HCT116 (cell line): ENCODE data around the gene KIF14. TPM values are rescaled to one million over a fixed set of nuclear protein-coding genes. Genes with fewer than 3 reads are reported as not detected.

Experiments used
- ATAC-seq: fragments of 200-7000 bp; cut with Tn5 transposase; 2 replicates; pipeline ENCODE4 v1.9.1; 2020; ENCODE audit warnings: mild to moderate bottlenecking, moderate library complexity
- BruUV-seq: library from RNA; stranded (reverse); fragments of 400-500 nt; replicated peaks from 2 replicates; lab custom pipeline; 2021; lab: Mats Ljungman, UMichigan
- CTCF ChIA-PET: fragments of 300-600 bp; sonication (Branson Sonifier 250); formaldehyde crosslinking; loops from one replicate; lab custom pipeline; 2021; ENCODE audit warnings: antibody characterized with exemption; lab: Charles Lee
- POLR2A ChIA-PET: fragments of 300-600, 350-600 bp; sonication (Branson Sonifier 250); formaldehyde crosslinking; loops from one replicate; lab custom pipeline; 2021; ENCODE audit warnings: antibody characterized with exemption; lab: Charles Lee
- RAD21 ChIA-PET, 2 experiments: fragments of 300-600 bp; sonication (Branson Sonifier 250); formaldehyde crosslinking; loops; one replicate each; lab custom pipeline; 2023; ENCODE audit warnings: low total read pairs in 2 of 2; ENCODE audit not compliant: uncharacterized antibody in 2 of 2, unreplicated experiment in 2 of 2, low non-redundant PET in 1 of 2; lab: Charles Lee
- DNase-seq: peaks from one replicate; pipeline ENCODE4 v3.0.0-alpha.2; 2010; ENCODE audit warnings: low read depth, low spot score
- H2AFZ ChIP-seq: fragments of 200-600 bp; shearing (Covaris generic), sonication (generic); 2 replicates; pipeline ENCODE4 v1.6.1; 2017; ENCODE audit warnings: low read depth, mixed run types, mixed read lengths, antibody characterized with exemption, low read length; ENCODE audit not compliant: poor library complexity, severe bottlenecking
- H3K27ac ChIP-seq: 2 replicates; pipeline ENCODE4 v1.5.1; 2012; ENCODE audit warnings: low read depth, low read length
- H3K27me3 ChIP-seq: fragments of 200-600 bp; sonication (generic); 2 replicates; pipeline ENCODE4 v1.6.1; 2016; ENCODE audit warnings: mixed run types, low read length, mixed read lengths; ENCODE audit not compliant: insufficient read depth
- H3K36me3 ChIP-seq, 2 experiments: fragments of 200-500 bp in 1 of 2; fragments of 200-600 bp in 1 of 2; sonication (Bioruptor generic) in 1 of 2; sonication (generic) in 1 of 2; 2 replicates each; pipeline versions ENCODE4 v1.5.1 to v1.6.1; 2014 to 2016; ENCODE audit warnings: low read length in 2 of 2, inconsistent platforms in 1 of 2, mixed read lengths in 1 of 2, mixed run types in 1 of 2; ENCODE audit not compliant: insufficient read depth in 2 of 2, control insufficient read depth in 1 of 2
- H3K4me1 ChIP-seq, 2 experiments: fragments of 200-600 bp in 1 of 2; sonication (generic) in 1 of 2; 2 replicates each; pipeline versions ENCODE4 v1.5.1 to v1.6.1; 2012 to 2017; ENCODE audit warnings: low read length in 2 of 2, inconsistent platforms in 1 of 2, mild to moderate bottlenecking in 1 of 2, mixed read lengths in 1 of 2, mixed run types in 1 of 2, moderate library complexity in 1 of 2; ENCODE audit not compliant: insufficient read depth in 2 of 2, control insufficient read depth in 1 of 2
- H3K4me2 ChIP-seq: fragments of 200-600 bp; sonication (generic); 2 replicates; pipeline ENCODE4 v1.6.1; 2017; ENCODE audit warnings: mixed run types, low read length, mixed read lengths
- H3K4me3 ChIP-seq, 2 experiments: fragments of 200-600 bp in 1 of 2; sonication (generic) in 1 of 2; replicated peaks in 1 of 2; 2 replicates each; pipeline ENCODE4 v1.5.1; 2011 to 2016; ENCODE audit warnings: low read length in 2 of 2, control low read depth in 1 of 2, low read depth in 1 of 2, mild to moderate bottlenecking in 1 of 2, mixed read lengths in 1 of 2, mixed run types in 1 of 2
- H3K79me2 ChIP-seq: fragments of 200-600 bp; sonication (generic); 2 replicates; pipeline ENCODE4 v1.6.1; 2017; ENCODE audit warnings: mild to moderate bottlenecking, mixed run types, low read length, moderate library complexity, mixed read lengths; ENCODE audit not compliant: insufficient read depth
- H3K9ac ChIP-seq: fragments of 200-600 bp; sonication (generic); 2 replicates; pipeline ENCODE4 v1.6.1; 2016; ENCODE audit warnings: low read length, mixed read lengths
- H3K9me2 ChIP-seq: fragments of 200-600 bp; sonication (generic), shearing (Covaris generic); 2 replicates; pipeline ENCODE4 v1.6.1; 2017; ENCODE audit warnings: mixed run types, mild to moderate bottlenecking, moderate library complexity; ENCODE audit not compliant: insufficient read depth
- H3K9me3 ChIP-seq, 2 experiments: fragments of 200-500 bp in 1 of 2; fragments of 200-600 bp in 1 of 2; sonication (Bioruptor generic) in 1 of 2; sonication (generic) in 1 of 2; 2 replicates each; pipeline ENCODE4 v1.6.1; 2014 to 2017; ENCODE audit warnings: low read length in 2 of 2, mixed read lengths in 2 of 2, inconsistent platforms in 1 of 2, low read depth in 1 of 2, mild to moderate bottlenecking in 1 of 2, mixed run types in 1 of 2, moderate library complexity in 1 of 2; ENCODE audit not compliant: control insufficient read depth in 1 of 2, insufficient read depth in 1 of 2
- H4K20me1 ChIP-seq: fragments of 200-600 bp; sonication (generic), shearing (Covaris generic); 2 replicates; pipeline ENCODE4 v1.6.1; 2017; ENCODE audit warnings: mixed run types, mild to moderate bottlenecking, moderate library complexity; ENCODE audit not compliant: insufficient read depth
- ATF3 ChIP-seq: IDR thresholded peaks from 2 replicates; pipeline ENCODE4 v1.6.1; 2012
- CTCF ChIP-seq, 3 experiments: fragments of 200-600 bp in 1 of 3; sonication (generic) in 1 of 3; IDR thresholded peaks in 2 of 3; conservative IDR thresholded peaks in 1 of 3; 2 replicates each; pipeline ENCODE4 v1.5.1; 2012 to 2017; ENCODE audit warnings: low read depth in 2 of 3, low read length in 2 of 3, antibody characterized with exemption in 1 of 3, borderline replicate concordance in 1 of 3, control low read depth in 1 of 3, mild to moderate bottlenecking in 1 of 3, mixed read lengths in 1 of 3, mixed run types in 1 of 3, moderate library complexity in 1 of 3; ENCODE audit not compliant: insufficient read depth in 1 of 3
- EGR1 ChIP-seq: IDR thresholded peaks from 2 replicates; pipeline ENCODE4 v1.6.1; 2012; ENCODE audit warnings: low read depth
- ELF1 ChIP-seq: IDR thresholded peaks from 2 replicates; pipeline ENCODE4 v1.6.1; 2012; ENCODE audit warnings: low read depth, borderline replicate concordance
- EZH2 ChIP-seq: fragments of 200-600 bp; sonication (generic); IDR thresholded peaks from 2 replicates; pipeline ENCODE4 v1.6.1; 2017; ENCODE audit warnings: antibody characterized with exemption, mixed run types
- EZH2phosphoT487 ChIP-seq: fragments of 200-600 bp; IDR thresholded peaks from 2 replicates; pipeline ENCODE4 v1.6.1; 2018; ENCODE audit warnings: antibody characterized with exemption, borderline replicate concordance
- MAX ChIP-seq: IDR thresholded peaks from 2 replicates; pipeline ENCODE4 v1.6.1; 2012
- POLR2A ChIP-seq: IDR thresholded peaks from 2 replicates; pipeline ENCODE4 v1.7.0; 2011; ENCODE audit warnings: borderline replicate concordance; ENCODE audit not compliant: insufficient read depth, insufficient read length; ENCODE audit errors: extremely low read depth
- POLR2AphosphoS5 ChIP-seq: IDR thresholded peaks from 2 replicates; pipeline ENCODE4 v1.6.1; 2011; ENCODE audit warnings: mild to moderate bottlenecking, low read depth, low read length, moderate library complexity
- RAD21 ChIP-seq: IDR thresholded peaks from 2 replicates; pipeline ENCODE4 v1.6.1; 2012; ENCODE audit warnings: low read depth, mild to moderate bottlenecking
- SP1 ChIP-seq: IDR thresholded peaks from 2 replicates; pipeline ENCODE4 v1.6.1; 2012; ENCODE audit warnings: low read depth
- TCF7L2 ChIP-seq: IDR thresholded peaks from 2 replicates; pipeline ENCODE4 v1.7.0; 2011; ENCODE audit warnings: borderline replicate concordance, inconsistent platforms; ENCODE audit not compliant: insufficient read depth, insufficient read length; ENCODE audit errors: extremely low read depth
- YY1 ChIP-seq: IDR thresholded peaks from 2 replicates; pipeline ENCODE4 v1.6.1; 2011; ENCODE audit warnings: low read length, low read depth, moderate library complexity, mild to moderate bottlenecking; ENCODE audit not compliant: insufficient replicate concordance; ENCODE audit errors: extremely low read depth
- intact Hi-C: fragments of 100-400 bp; cut with micrococcal nuclease; formaldehyde crosslinking; loops from 2 replicates; pipeline ENCODE4 v1.10.0; 2022
- total RNA-seq: library from RNA; stranded (reverse); gene quantifications from one replicate; pipeline ENCODE4 v1.2.1, GENCODE V29; 2021; ENCODE audit not compliant: unreplicated experiment
- TF ChIP-seq, protein P1 (sequence below): IDR thresholded peaks from 2 replicates; pipeline ENCODE4 v1.6.1; 2011; ENCODE audit warnings: mild to moderate bottlenecking, low read length, moderate library complexity; ENCODE audit not compliant: insufficient replicate concordance; ENCODE audit errors: extremely low read depth

The KIF14 gene
- total RNA-seq, 1 experiment from 2014 or later, result 21.8 TPM

GRCh38 chr1:200619894-200620272 is 668 bp downstream of the KIF14 start:
- ChIA-PET RAD21 (no interaction called here), POLR2A (no interaction called here), CTCF (no interaction called here)
- Histone ChIP-seq H3K4me1 (peaks cover 0 to 12% of the 10 kb centered on the region in 2 experiments; a peak in 3 of 4 replicates), H3K9me3 (no peaks in the 10 kb centered on the region), H3K27me3 (no peaks in the 10 kb centered on the region), H3K79me2 (peaks cover 15% of the 10 kb centered on the region), H3K9ac (peak overlapping the region; percentile 95), H3K4me3 (peak overlapping the region; percentile 94), H3K9me2 (no peaks in the 10 kb centered on the region), H3K27ac (peak overlapping the region; percentile 60; the same call in 1 of the 2 replicates), H3K36me3 (peaks cover 18 to 21% of the 10 kb centered on the region in 2 experiments; a peak in 3 of 4 replicates), H4K20me1 (no peaks in the 10 kb centered on the region), H2AFZ (peak overlapping the region; percentile 19), H3K4me2 (peak overlapping the region; percentile 98)
- ATAC-seq (no peak), DNase-seq (no peak)
- TSS peak; percentile 61 for BruUV-seq
- intact Hi-C loops, result loop anchor here (2.0 to 5.0 kb wide), 2 partner anchors 117 to 423 kb away; partner anchors contain the start of gene CAMSAP2
- no peak for TF ChIP-seq EZH2phosphoT487

DNA sequence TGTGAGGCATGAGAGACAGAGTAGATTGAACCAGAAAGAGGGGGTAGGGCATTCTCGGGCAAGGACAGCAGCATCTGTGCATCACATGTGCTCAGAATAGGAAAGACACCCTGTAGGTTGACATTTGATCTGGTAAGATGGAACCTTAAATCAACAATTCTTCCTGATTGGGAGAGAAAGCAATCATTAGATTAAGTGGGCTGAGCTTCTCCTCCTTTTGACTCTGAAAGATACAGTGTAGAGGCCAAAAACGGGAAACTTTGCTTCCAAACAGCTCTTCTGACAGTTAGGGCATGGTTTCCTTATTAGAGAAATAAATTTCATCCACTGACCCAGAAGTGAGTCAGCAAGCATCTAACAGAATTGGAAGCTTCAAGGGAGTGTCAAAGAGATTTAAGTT is 9.7 kb downstream of the KIF14 start:
- DNase-seq (no peak), ATAC-seq (no peak)
- no peaks in the 10 kb centered on the region for H4K20me1 ChIP-seq
- H3K4me1 ChIP-seq, result no peaks in the 10 kb centered on the region
- H3K9me2 ChIP-seq, result no peaks in the 10 kb centered on the region
- BruUV-seq, result no TSS peak
- ChIA-PET CTCF (interaction anchor here (1.2 kb wide), 1 partner anchor 11 kb away, joined by 4 read pairs; no protein-coding TSS in a partner anchor), POLR2A (no interaction called here), RAD21 (no interaction called here)
- no peaks in the 10 kb centered on the region for H3K79me2 ChIP-seq
- H3K27ac ChIP-seq, result no peak overlapping the region
- H3K4me2 ChIP-seq, result no peak overlapping the region
- TF ChIP-seq POLR2A (no peak), ATF3 (no peak), ELF1 (no peak), EGR1 (no peak), CTCF (IDR thresholded peaks at IDR 0.05 in 2 of 3, conservative IDR thresholded peaks at IDR 0.05 in 1 of 3; ENCODE audit: borderline replicate concordance in 1 of 3, insufficient read depth in 1 of 3, low read depth in 2 of 3, low read length in 2 of 3) (no peak), EZH2 (no peak), EZH2phosphoT487 (no peak), POLR2AphosphoS5 (no peak), TCF7L2 (no peak), SP1 (no peak), RAD21 (no peak), YY1 (no peak), MAX (no peak)
- TF ChIP-seq, protein P1, sequence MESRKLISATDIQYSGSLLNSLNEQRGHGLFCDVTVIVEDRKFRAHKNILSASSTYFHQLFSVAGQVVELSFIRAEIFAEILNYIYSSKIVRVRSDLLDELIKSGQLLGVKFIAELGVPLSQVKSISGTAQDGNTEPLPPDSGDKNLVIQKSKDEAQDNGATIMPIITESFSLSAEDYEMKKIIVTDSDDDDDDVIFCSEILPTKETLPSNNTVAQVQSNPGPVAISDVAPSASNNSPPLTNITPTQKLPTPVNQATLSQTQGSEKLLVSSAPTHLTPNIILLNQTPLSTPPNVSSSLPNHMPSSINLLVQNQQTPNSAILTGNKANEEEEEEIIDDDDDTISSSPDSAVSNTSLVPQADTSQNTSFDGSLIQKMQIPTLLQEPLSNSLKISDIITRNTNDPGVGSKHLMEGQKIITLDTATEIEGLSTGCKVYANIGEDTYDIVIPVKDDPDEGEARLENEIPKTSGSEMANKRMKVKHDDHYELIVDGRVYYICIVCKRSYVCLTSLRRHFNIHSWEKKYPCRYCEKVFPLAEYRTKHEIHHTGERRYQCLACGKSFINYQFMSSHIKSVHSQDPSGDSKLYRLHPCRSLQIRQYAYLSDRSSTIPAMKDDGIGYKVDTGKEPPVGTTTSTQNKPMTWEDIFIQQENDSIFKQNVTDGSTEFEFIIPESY, result no peak
- no peaks in the 10 kb centered on the region for H3K27me3 ChIP-seq
- H3K9me3 ChIP-seq, result no peaks in the 10 kb centered on the region
- H2AFZ ChIP-seq, result no peak overlapping the region
- H3K9ac ChIP-seq, result no peak overlapping the region
- intact Hi-C loops, result no loop called here
- peaks cover 11 to 39% of the 10 kb centered on the region in 2 experiments; a peak in 3 of 4 replicates for H3K36me3 ChIP-seq
- no peak overlapping the region for H3K4me3 ChIP-seq
